Central memory CD4-positive, alpha-beta T cell (primary cell): ENCODE results near the gene TRAPPC8.
"Not testable (repeated sequence)": the region's sequence is repeated elsewhere in the genome, so short reads cannot be mapped to it uniquely, and the experiment has no call there.

ENCODE experiments used
- DNase-seq: peaks from one replicate; pipeline ENCODE4 v3.0.0; 2022

The TRAPPC8 gene

GRCh38 chr18:31942291-31942998 lies 483 bp downstream of the TRAPPC8 start:
- DNase-seq = no peak

- DNase-seq = no peak
These were observed 1.7 kb downstream of the TRAPPC8 start for GRCh38 chr18:31941010-31941809.

- not testable (repeated sequence) for DNase-seq
These were observed 8.2 kb downstream of the TRAPPC8 start for GRCh38 chr18:31934773-31935172.

- no peak for DNase-seq
These were observed 11.1 kb downstream of the TRAPPC8 start for GRCh38 chr18:31931886-31932240.

- DNase-seq = no peak
These were observed 11.6 kb downstream of the TRAPPC8 start for GRCh38 chr18:31931163-31931885.

GRCh38 chr18:31929273-31929672 lies 13.7 kb downstream of the TRAPPC8 start:
- DNase-seq = no peak

- DNase-seq = not testable (repeated sequence)
These were observed 15.9 kb downstream of the TRAPPC8 start for GRCh38 chr18:31926988-31927387.

- DNase-seq = no peak
These were observed 22.7 kb downstream of the TRAPPC8 start for GRCh38 chr18:31920277-31920676.

GRCh38 chr18:31919366-31919765 lies 23.6 kb downstream of the TRAPPC8 start:
- not testable (repeated sequence) for DNase-seq

- DNase-seq = no peak
These were observed 24.2 kb downstream of the TRAPPC8 start for GRCh38 chr18:31918733-31919132.

- DNase-seq = no peak
These were observed 41.9 kb downstream of the TRAPPC8 start for GRCh38 chr18:31901063-31901462.

- not testable (repeated sequence) for DNase-seq
These were observed 43.2 kb downstream of the TRAPPC8 start for GRCh38 chr18:31899771-31900170.

GRCh38 chr18:31892936-31893335 lies 50.0 kb downstream of the TRAPPC8 start:
- DNase-seq = no peak

GRCh38 chr18:31891566-31891965 lies 51.4 kb downstream of the TRAPPC8 start:
- no peak for DNase-seq

GRCh38 chr18:31884020-31884419 lies 58.9 kb downstream of the TRAPPC8 start:
- no peak for DNase-seq

- DNase-seq = no peak
These were observed 62.6 kb downstream of the TRAPPC8 start for GRCh38 chr18:31880186-31880898.

- DNase-seq = no peak
These were observed 64.6 kb downstream of the TRAPPC8 start for GRCh38 chr18:31878358-31878757.

- no peak for DNase-seq
These were observed 65.0 kb downstream of the TRAPPC8 start for GRCh38 chr18:31877900-31878299.

GRCh38 chr18:31876707-31877106 lies 66.2 kb downstream of the TRAPPC8 start:
- DNase-seq = no peak

- no peak for DNase-seq
These were observed 67.6 kb downstream of the TRAPPC8 start for GRCh38 chr18:31875301-31875700.

GRCh38 chr18:31863103-31863502 lies 79.8 kb downstream of the TRAPPC8 start:
- DNase-seq = no peak

- DNase-seq = no peak
These were observed 82.4 kb downstream of the TRAPPC8 start for GRCh38 chr18:31860488-31860887.

- no peak for DNase-seq
These were observed 85.3 kb downstream of the TRAPPC8 start for GRCh38 chr18:31857526-31858106.
